ENCODE results near the gene ZNF564.
"Not testable (repeated sequence)": the region's sequence is repeated elsewhere in the genome, so short reads cannot be mapped to it uniquely, and the experiment has no call there.

Gene ZNF564

DNA sequence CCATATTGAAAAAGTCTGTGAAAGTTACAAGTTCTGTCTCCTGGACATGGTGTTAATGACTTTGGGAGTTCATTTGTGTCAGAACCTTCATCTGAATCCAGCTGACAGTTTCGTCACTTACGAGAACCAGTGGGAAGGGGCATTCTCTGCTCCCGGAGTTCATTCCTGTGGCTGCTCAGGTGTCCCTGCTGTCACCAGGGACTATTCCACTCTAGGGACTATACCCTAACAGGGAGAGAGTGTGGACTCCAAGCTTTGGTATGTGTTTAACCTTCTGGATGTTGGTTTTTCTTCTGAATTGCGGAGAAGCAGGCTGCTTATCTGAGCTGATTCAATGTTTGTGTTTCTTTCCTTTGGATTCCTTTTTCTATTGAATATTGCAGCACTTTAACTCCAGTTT is 54.2 kb downstream of the ZNF564 start:
- in situ Hi-C loops (cut with HindIII; ENCODE audit: low sequenced_read_pairs) = no loop called here

DNA sequence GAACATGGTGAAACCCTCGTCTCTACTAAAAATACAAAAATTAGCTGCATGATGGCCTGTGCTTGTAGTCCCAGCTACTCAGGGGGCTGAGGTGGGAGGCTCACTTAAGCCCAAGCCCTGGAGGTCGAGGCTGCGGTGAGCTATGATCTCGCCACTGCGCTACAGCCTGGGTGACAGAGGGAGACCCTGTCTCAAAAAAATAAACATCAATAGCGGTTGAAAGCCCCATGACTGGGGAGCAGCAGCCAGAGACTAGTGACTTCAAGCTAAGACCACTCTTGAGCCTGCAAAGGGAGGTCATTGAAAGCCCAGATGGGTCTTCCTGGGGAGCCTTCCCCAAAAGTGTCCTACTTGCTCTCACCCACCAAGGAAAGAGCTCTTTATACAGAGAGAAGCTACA is 54.8 kb downstream of the ZNF564 start:
- in situ Hi-C loops (cut with HindIII; ENCODE audit: low sequenced_read_pairs) = no loop called here

DNA sequence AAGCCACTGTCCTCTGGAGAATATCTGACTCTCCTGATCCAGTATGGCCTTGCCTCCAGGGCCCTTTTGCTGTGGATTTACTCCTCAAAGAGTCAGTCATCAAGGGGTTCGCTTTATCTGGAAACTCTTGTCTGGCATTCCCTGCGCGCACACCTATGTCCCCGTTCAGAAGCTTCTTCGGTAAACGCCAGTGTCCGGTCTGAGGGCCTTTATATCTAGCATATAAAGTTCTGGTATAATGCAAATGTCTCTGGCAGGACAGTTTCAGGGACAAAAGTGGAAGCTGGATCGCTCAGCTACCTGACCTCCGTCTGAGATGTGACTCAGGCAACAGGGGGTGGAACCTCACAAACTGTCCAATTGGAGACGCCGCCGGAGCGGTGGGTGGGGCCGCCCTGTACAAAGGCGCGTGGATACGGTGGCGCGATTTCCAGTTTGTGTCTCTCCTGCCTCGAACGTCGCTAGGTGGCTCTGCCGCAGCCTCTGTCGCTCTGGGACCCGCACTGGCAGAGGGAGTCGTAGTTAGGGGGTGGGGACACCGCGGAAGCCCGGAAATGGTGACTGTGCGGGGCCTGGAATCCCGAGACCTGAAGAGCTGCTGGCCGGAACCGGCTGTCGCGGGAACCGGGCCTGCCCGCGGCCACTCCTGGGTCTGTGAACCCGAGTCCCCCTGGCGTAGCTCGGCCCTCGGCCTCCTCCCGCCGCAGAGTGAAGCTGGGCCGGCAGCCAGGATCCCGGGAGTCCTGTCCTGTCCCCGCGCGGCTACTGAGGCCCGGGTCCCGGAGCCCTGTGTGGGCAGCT is 56.1 kb downstream of the ZNF564 start:
- in situ Hi-C loops (cut with HindIII; ENCODE audit: low sequenced_read_pairs) = no loop called here

DNA sequence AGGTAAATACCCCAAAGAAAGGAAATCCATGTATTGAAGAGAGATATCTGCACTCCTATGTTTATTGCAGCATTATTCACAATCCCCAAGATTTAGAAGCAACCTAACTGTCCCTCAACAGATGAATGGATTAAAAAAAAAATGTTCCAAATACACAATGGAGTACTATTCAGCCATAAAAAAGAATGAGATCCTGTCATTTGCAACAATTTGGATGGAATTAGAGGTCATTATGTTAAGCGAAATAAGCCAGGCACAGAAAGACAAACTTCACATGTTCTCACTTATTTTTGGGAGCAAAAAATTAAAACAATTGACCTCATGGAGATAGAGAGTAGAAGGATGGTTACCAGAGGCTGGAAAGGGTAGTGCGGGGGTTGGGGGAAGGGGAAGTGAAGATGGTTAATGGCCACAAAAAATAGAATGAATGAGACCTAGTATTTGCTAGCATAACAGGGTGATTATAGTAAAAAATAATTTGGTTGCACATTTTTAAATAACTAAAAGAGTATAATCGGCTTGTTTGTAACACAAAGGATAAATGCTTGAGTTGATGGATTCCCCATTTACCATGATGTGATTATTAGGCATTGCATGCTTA is 56.9 kb downstream of the ZNF564 start:
- in situ Hi-C loops (cut with HindIII; ENCODE audit: low sequenced_read_pairs) = no loop called here

DNA sequence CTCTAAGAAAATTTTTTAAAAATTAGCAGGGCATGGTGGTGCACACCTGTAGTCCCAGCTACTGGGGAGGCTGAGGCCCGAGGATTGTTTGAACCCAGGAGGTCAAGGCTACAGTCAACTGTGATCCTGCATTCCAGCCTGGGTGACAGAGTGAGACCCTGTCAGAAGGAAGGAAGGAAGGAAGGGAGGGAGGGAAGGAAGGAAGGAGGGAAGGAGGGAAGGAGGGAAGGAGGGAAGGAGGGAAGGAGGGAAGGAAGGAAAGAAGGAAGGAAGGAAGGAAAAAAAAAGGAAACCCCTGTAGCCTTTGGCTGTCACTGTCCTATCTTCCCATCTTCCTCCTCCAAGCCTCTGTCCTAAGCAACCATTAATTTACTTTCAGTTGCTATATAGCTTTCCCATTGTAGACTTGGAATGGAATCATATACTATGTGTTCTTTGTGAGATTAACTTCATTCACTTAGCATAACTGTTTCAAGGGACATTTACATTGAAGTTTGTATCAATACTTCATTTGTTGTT is 65.0 kb downstream of the ZNF564 start:
- in situ Hi-C loops (cut with HindIII; ENCODE audit: low sequenced_read_pairs) = not testable (repeated sequence)

DNA sequence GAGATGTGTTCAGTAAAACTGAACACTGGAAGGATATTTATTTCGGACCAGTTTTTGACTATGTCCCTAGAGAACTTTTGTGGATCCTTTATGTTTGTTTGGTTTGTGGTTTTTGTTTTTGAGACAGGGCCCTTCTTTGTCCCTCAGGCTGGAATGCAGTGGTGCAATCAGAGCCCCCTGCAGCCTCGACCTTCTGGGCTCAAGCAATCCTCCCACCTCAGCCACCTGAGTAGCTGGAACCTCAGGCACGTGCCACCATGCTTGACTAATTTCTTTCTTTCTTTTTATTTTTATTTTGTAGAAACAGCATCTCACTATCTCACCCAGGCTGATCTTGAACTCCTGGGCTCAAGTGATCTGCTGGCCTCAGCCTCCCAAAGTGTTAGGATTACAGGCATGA is 65.7 kb downstream of the ZNF564 start:
- in situ Hi-C loops (cut with HindIII; ENCODE audit: low sequenced_read_pairs) = no loop called here

DNA sequence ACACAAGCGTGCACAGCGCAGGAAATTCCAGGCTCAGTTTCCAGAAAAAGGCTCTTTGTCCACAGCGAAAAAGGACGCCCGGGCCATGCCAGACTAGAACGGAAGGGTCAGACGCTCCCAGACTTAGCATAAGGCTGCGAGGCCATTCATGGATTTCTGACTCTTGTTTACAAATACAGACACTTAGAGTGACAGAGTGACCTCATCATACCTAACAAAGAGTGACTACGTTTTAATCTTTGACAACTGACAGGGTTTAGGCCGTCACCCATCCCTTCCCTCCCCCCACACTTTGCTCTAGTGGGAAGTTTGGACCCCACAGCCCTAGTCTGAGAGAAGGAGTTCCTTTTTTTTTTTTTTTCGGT is 66.2 kb downstream of the ZNF564 start:
- in situ Hi-C loops (cut with HindIII; ENCODE audit: low sequenced_read_pairs) = no loop called here

DNA sequence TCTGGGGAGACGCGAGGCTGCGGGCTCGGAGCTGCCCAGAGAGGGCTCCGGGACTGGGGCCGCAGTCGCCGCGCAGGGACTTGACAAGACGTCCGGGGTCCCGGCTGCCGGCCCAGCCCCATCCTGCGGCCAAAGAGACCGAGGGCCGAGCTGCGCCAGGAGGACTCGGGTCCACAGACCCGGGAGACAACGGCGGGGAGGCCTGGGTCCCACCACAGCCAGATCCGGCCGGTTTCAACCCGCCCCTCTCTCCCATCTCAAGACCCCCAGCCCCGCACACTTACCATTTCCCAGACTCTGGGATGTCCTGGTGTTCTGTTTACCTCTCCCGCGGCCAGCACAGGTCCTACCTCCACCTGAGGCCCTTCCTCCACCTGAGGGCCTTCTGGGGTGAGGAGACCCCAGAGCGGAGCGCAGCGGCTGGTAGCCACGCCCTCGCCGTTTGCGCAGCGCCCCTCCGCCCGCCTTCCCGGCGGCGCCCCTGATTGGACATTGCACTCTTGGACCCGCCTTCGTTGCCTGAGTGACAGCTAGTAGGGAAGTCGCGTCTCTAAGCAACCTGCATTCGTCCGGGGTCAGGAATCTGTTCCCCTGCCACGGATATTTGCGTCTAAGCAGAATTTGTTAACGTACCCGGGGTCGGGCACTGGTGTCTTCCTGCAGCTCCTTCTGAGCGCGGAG is 66.8 kb downstream of the ZNF564 start, which contains the start of gene ZNF709:
Gene ZNF709, minus strand, starts transcription at position 446 of the 681 bp plus-strand sequence. Its CDS starts 159 bp downstream, at position 287.
- in situ Hi-C loops (cut with HindIII; ENCODE audit: low sequenced_read_pairs) = no loop called here

DNA sequence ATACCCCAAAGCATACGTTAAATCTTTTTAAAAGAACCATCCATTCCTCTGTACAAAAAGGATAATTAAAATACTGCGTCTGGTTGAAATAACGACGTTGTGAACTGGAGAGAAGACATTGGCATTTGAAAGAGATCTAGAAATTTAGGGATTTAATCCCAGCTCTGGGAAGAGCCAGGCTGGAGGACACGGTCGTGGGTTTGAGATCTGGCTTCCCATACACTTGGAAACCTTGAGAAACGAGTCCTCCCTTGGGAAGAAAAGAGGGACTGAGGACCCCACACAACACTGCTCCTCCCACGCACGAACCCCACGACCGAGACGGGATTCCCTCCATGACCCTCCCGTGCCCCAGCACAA is 67.3 kb downstream of the ZNF564 start:
- in situ Hi-C loops (cut with HindIII; ENCODE audit: low sequenced_read_pairs) = no loop called here

DNA sequence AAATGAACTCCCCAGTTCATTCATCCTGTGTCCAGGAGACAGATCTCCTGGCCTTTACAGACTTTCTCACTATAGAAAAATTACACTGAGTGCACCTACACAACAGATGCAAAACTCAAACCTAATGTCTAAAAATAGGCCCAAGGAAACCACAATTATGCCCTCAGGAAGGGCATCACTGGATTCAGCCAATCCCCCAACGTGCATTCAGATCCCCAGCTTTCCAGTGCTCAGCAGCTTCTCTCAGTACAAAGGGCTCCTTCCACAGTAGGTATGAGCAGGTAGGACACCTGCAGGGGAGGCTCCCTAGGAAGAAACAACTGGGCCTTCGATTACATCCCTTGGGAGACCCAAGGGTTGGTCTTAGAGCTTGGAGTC is 68.8 kb downstream of the ZNF564 start:
- in situ Hi-C loops (cut with HindIII; ENCODE audit: low sequenced_read_pairs) = no loop called here

DNA sequence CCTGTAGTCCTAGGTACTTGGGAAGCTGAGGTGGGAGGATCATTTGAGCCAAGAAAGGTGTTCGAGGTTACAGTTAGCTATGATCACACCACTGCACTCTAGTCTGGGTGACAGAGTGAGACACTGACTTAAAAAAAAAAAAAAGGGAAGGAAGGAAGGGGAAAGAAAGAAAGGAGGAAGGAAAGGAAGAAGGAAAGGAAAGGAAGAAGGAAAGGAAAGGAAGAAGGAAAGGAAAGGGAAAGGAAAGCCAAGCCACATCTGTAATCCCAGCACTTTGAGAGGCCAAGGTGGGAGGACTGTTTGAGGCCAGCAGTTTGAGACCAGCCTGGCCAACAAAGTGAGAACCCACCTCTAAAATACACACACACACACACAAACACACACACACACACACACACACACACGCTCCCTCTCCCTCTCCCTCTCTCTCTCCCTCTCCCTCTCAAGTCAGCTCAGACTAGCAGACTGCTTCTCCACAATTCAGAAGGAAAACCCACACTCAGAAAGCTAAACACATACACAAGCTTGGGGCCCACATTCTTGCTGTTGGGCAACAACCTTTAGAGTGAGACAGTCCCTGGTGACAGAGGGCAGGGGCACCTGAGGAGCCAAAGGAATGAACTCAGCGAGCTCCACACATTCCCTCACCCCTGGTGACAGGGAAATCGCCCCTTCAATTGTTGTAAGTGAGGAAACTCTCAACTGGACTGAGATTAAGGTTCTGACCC is 69.3 kb downstream of the ZNF564 start:
- in situ Hi-C loops (cut with HindIII; ENCODE audit: low sequenced_read_pairs) = no loop called here

DNA sequence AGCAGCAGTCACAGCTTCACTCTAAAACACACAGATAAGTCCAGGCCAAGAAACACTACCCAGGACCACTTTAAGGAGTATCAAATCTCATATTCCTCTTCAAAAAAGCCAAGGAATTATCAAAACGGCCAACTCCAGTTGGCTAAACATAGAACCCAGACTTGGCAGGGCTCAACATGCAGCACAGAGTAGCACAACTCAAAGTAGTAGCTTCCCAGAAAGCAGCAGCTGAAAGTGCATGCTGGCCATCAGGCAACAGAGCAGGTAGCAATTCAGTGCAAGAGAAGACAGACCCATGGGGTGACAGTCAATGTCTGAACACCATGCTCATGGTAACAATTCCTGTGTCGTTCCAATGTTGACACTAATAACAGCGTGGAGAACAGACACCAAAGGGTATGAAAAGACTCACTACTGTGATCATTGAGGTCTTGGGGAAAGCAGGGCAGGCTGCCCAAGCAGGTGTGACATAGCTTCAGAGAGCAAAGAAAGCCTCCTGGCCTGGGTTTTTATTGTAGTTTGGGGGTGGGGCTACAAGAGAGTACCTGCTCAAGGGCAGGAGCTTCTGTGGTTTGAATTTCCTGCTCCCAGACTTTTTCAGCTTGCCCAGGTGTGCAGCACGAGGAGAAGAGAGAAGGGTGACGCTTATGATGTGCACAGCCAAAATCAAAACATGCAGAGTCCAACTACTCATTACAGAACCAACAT is 72.9 kb downstream of the ZNF564 start:
- in situ Hi-C loops (cut with HindIII; ENCODE audit: low sequenced_read_pairs) = no loop called here

All from DLD1 (cell line).